ENCODE data around the gene CCR3.

Gene CCR3

DNA sequence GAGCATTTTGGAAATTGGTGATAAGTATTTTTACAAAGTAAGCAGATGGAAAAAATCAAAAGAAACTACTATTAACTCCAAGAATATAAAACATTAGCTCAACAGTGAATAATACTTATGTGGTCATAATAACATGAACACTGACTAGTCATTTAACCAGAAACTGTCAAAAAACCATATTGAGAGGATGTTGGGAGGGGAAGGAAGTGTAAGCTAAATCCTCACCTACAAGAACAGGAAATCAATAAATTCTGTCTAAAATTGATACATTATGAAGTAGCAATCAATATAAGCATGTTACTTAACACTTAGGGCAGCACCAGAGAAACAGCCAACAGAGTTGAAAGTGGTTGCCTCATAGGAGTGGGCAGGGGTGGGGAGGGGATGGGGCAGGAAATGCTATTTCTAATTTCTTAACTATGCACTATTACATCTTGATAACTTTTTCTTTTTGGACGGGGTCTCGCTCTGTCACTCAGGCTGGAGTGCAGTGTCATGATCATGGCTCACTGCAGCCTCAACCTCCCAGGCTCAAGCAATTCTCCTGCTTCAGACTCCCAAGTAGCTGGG lies 41.7 kb downstream of the CCR3 start:
- H3K4me3 Mint-ChIP-seq, result no peak overlapping the region
- H3K9me3 Mint-ChIP-seq, result peaks cover 12% of the 10 kb centered on the region
- TF ChIP-seq, protein P1, sequence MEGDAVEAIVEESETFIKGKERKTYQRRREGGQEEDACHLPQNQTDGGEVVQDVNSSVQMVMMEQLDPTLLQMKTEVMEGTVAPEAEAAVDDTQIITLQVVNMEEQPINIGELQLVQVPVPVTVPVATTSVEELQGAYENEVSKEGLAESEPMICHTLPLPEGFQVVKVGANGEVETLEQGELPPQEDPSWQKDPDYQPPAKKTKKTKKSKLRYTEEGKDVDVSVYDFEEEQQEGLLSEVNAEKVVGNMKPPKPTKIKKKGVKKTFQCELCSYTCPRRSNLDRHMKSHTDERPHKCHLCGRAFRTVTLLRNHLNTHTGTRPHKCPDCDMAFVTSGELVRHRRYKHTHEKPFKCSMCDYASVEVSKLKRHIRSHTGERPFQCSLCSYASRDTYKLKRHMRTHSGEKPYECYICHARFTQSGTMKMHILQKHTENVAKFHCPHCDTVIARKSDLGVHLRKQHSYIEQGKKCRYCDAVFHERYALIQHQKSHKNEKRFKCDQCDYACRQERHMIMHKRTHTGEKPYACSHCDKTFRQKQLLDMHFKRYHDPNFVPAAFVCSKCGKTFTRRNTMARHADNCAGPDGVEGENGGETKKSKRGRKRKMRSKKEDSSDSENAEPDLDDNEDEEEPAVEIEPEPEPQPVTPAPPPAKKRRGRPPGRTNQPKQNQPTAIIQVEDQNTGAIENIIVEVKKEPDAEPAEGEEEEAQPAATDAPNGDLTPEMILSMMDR (IDR thresholded peaks at IDR 0.05; ENCODE audit: unreplicated experiment in 3 of 3), result no peak
- H3K27me3 Mint-ChIP-seq (ENCODE audit: low read depth), result no peaks in the 10 kb centered on the region
- H3K27ac Mint-ChIP-seq, result no peak overlapping the region
- no peaks in the 10 kb centered on the region for H3K36me3 Mint-ChIP-seq (ENCODE audit: low read depth)
- no peaks in the 10 kb centered on the region for H3K4me1 Mint-ChIP-seq

DNA sequence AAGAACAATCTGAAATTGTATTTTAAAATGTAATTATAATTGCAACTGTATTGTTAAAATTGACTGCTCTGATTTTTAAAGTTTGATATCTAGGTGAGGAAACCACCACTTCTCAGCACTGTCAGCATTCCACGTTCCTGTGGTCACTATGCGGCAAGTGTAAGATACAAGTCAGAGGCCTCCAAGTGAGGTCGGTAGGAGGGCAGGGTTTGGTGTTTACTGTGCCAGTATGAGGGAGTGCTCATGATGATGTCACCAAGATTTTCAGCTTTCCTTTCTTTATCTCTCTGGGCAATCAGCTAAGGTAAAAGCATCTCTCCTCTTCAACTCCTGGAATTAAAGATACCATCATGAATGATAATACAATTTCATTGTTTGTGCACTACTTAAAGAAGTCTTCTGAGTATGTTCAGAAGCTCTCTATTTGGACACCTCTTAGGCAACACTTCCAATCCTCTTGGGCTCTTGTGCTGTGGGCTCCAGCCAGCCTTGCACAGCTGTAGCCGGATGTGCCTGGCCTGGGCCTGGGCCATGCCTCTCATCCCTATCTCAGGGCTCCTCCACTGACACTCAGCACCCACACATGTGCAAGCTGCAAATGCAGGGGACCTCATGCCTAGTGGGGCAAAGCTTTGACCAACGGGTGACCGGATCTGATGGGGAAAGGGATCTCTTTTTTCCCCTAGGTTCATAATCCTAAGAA lies 42.9 kb downstream of the CCR3 start:
- TF ChIP-seq, protein P1 (IDR thresholded peaks at IDR 0.05; ENCODE audit: unreplicated experiment in 3 of 3), result no peak
- Mint-ChIP-seq H3K4me3 (no peak overlapping the region), H3K27me3 (ENCODE audit: low read depth) (no peaks in the 10 kb centered on the region), H3K36me3 (ENCODE audit: low read depth) (no peaks in the 10 kb centered on the region), H3K9me3 (peaks cover 1% of the 10 kb centered on the region), H3K4me1 (no peaks in the 10 kb centered on the region), H3K27ac (no peak overlapping the region)

DNA sequence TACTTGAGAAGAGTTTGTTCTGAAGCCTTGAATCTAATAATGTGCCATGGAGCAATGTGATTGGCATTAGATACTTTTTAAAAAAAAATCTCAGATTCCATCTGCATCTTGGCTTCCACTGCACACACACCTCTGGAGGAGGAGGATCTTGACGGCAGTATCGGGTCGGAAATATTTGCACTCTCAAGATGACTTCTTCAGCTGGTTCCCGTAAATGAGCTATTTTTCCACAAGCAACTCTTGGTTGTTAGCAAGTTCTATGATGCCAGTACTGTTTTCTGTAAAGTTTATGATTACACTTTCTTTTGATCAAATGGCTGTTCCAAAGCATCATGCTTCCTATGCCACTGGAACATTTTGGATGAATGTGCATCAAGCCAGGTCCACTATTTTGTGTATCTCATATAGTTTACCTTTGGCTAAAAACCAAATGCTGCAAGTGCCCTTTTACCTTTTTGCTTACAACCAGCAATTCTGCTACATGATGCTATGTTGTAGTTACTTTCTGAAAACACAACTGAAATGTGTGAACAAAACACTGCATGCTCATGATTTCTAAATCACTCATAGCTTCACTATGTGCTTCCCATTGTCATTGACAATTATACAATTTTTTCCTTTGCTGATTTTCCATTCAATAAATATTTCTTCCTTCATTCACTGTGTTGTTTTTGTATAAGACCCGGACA lies 43.8 kb downstream of the CCR3 start:
- no peaks in the 10 kb centered on the region for H3K36me3 Mint-ChIP-seq (ENCODE audit: low read depth)
- no peak overlapping the region for H3K4me3 Mint-ChIP-seq
- H3K27ac Mint-ChIP-seq, result no peak overlapping the region
- H3K27me3 Mint-ChIP-seq (ENCODE audit: low read depth), result no peaks in the 10 kb centered on the region
- TF ChIP-seq, protein P1 (IDR thresholded peaks at IDR 0.05; ENCODE audit: unreplicated experiment in 3 of 3), result no peak
- no peaks in the 10 kb centered on the region for H3K9me3 Mint-ChIP-seq
- H3K4me1 Mint-ChIP-seq, result no peaks in the 10 kb centered on the region

DNA sequence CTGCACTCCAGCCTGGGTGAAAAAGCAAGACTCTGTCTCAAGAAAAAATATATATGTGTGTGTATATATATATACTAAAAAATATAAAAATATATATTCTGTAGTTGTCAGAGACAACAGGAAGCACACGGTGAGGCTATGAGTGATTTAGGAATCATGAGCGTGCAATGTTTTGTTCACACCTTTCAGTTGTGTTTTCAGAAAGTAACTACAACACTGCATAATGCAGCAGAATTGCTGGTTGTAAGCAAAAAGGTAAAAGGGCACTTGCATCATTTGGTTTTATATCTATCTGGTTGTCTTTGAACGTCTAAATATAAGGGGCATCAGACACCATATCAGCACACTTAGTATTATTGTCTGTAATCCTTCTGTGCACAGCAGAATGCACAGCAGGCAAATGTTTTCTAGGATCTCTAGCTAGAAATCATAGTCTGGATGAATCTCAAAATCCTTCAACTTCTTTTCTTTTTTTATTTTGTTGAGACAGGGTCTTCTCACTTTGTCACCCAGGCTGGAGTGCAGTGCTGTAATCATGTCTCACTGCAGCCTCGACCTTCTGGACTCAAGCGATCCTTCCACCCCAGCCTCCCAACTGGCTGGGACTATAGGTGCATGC lies 44.8 kb downstream of the CCR3 start:
- TF ChIP-seq, protein P1 (IDR thresholded peaks at IDR 0.05; ENCODE audit: unreplicated experiment in 3 of 3), result no peak
- no peaks in the 10 kb centered on the region for H3K27me3 Mint-ChIP-seq (ENCODE audit: low read depth)
- H3K27ac Mint-ChIP-seq, result no peak overlapping the region

DNA sequence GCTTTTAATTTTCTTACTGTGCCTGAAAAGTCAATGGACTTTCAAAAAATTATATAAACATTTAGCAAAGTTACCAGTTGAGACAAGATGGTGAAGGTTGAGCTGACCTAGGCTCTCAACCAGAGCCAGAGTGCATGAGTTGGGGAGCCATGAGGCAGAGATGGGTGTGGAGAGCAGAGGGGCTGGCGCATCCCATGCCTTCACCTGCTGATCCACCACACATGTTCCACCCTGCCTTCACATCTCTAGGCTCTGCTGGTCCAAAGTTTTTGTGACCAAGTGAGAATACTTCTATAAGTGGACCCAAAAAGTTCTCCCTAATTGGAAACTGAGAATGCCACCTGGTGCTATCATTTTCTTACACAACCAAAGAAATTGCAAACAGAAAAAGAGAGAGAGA lies 47.3 kb downstream of the CCR3 start:
- H3K27ac Mint-ChIP-seq, result no peak overlapping the region
- no peaks in the 10 kb centered on the region for H3K36me3 Mint-ChIP-seq (ENCODE audit: low read depth)
- H3K9me3 Mint-ChIP-seq, result no peaks in the 10 kb centered on the region
- TF ChIP-seq, protein P1 (IDR thresholded peaks at IDR 0.05; ENCODE audit: unreplicated experiment in 3 of 3), result no peak
- no peak overlapping the region for H3K4me3 Mint-ChIP-seq
- peaks cover 7% of the 10 kb centered on the region for H3K27me3 Mint-ChIP-seq (ENCODE audit: low read depth)
- H3K4me1 Mint-ChIP-seq, result no peaks in the 10 kb centered on the region

More for the DNA sequence above, 44.8 kb downstream of the CCR3 start:
- Mint-ChIP-seq H3K9me3 (no peaks in the 10 kb centered on the region), H3K36me3 (ENCODE audit: low read depth) (no peaks in the 10 kb centered on the region), H3K4me3 (no peak overlapping the region), H3K4me1 (no peaks in the 10 kb centered on the region)

All from nephron (organoid).